ENCODE data around the gene CALHM5.

DNA sequence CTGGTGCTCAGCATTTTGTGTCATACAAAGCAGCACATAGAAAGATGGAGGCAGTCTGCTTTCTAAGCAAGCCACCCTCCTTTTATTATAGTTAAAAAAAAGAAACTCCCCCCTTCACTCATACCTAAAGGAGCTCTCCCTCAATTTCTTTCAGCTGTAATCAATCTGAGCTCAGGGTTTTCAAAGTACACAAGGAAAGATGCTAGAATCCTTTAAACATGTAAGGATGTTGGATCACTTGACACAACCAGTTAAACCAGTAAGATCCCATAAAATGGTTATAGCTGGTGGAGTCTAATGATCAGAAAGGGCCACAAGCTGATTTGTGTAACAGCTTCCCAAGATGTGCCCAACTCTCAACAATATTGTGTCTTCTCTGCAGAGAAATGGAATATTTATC lies 42.0 kb downstream of the CALHM5 start, which contains the start of gene CALHM4:
- TF ChIP-seq EZH2phosphoT487 (IDR thresholded peaks at IDR 0.05; ENCODE audit: low read length), result no peak
- TF ChIP-seq, protein P1, sequence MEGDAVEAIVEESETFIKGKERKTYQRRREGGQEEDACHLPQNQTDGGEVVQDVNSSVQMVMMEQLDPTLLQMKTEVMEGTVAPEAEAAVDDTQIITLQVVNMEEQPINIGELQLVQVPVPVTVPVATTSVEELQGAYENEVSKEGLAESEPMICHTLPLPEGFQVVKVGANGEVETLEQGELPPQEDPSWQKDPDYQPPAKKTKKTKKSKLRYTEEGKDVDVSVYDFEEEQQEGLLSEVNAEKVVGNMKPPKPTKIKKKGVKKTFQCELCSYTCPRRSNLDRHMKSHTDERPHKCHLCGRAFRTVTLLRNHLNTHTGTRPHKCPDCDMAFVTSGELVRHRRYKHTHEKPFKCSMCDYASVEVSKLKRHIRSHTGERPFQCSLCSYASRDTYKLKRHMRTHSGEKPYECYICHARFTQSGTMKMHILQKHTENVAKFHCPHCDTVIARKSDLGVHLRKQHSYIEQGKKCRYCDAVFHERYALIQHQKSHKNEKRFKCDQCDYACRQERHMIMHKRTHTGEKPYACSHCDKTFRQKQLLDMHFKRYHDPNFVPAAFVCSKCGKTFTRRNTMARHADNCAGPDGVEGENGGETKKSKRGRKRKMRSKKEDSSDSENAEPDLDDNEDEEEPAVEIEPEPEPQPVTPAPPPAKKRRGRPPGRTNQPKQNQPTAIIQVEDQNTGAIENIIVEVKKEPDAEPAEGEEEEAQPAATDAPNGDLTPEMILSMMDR (IDR thresholded peaks at IDR 0.05; ENCODE audit: low read length), result no peak
